DMS53 (cell line): ENCODE data around the gene LRIT1.

Source experiments
- DNase-seq: peaks from one replicate; lab custom pipeline; 2025; lab: John Stamatoyannopoulos, UW

Gene LRIT1

GRCh38 chr10:84214046-84214572, 27.2 kb downstream of the LRIT1 start:
- DNase-seq: peak; percentile 5

DNA sequence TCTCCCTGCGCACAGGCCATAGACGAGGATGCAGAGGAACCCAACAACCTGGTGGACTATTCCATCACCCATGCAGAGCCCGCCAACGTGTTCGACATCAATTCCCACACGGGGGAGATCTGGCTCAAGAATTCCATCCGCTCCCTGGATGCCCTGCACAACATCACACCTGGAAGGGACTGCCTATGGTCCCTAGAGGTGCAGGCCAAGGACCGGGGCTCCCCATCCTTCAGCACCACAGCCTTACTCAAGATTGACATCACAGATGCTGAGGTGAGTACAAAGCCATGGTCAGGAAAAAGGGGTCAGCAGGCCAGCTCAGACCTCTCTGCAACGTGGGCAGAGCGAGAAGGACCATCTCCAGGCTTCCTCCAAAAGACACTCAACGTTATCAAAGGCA, 28.3 kb downstream of the LRIT1 start:
- DNase-seq: no peak

- no peak for DNase-seq
Measured at GRCh38 chr10:84212014-84212413, 29.3 kb downstream of the LRIT1 start.

- no peak for DNase-seq
Measured at GRCh38 chr10:84211566-84211965, 29.8 kb downstream of the LRIT1 start.

GRCh38 chr10:84208023-84208422, 33.3 kb downstream of the LRIT1 start:
- no peak for DNase-seq

GRCh38 chr10:84205853-84206525, 35.4 kb downstream of the LRIT1 start:
- no peak for DNase-seq

- DNase-seq: peak; percentile 85
Measured at GRCh38 chr10:84205049-84205852, 36.1 kb downstream of the LRIT1 start.

DNA sequence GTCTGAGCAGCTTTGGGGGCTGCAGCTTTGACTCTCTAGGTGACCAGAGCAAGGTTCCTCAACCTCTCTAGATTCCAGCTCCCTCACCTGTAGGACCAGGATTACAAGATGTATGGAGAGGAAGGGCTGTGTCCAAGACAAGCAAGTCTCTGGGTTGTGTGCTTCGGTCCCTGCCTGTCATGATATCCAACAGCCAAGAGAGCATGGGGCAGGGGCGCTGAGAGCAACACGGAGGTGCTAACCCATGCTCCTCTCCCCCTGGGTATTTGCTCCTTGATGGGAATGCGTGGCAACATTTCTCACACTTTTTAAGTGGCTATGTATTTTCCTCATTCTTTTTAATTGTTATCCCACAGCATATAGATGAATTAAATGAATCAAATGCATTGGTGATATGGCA, 36.7 kb downstream of the LRIT1 start:
- DNase-seq: no peak

DNA sequence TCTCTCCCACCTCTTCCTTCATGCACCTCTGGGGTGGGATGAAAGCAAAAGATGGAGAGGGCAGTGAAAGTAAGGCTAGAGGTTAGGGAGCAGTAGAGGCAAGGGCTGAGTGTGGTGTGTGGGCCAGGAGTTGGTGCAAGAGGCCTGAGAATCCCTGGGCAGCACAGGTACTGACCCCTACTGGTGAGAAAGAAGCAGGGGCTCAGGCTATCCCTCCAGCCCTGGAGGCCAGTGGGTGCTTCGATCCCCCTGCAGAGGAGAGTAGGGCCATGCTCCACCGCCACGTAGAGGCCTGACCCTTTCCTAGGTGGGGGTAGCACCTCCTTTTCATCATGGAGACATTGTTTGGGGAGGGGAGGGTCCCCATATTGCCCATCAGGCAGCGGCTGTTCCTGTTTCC, 37.2 kb downstream of the LRIT1 start:
- peak; percentile 45 for DNase-seq

GRCh38 chr10:84202349-84202748, 39.0 kb downstream of the LRIT1 start:
- no peak for DNase-seq

- DNase-seq: no peak
Measured at GRCh38 chr10:84201682-84202081, 39.7 kb downstream of the LRIT1 start.

DNA sequence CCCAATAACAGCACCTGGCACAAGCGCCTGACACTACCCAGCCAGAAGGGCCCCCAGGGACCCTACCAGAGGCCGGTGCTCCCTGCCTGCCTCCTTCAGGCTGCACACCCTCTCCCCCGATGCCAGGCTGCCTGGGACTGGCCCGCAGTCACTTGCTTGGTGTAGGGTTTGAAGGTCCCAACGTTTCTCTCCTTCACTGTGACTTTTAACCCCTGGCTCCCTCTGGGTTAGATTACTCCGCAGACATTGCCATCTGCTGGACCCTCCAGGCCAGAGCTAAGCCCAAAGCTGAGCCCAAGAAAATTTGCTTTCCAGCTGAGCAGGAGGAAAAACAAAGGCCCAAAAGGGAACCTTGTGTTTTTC, 40.1 kb downstream of the LRIT1 start:
- DNase-seq: no peak

GRCh38 chr10:84200537-84201243, 40.7 kb downstream of the LRIT1 start:
- DNase-seq: no peak

DNA sequence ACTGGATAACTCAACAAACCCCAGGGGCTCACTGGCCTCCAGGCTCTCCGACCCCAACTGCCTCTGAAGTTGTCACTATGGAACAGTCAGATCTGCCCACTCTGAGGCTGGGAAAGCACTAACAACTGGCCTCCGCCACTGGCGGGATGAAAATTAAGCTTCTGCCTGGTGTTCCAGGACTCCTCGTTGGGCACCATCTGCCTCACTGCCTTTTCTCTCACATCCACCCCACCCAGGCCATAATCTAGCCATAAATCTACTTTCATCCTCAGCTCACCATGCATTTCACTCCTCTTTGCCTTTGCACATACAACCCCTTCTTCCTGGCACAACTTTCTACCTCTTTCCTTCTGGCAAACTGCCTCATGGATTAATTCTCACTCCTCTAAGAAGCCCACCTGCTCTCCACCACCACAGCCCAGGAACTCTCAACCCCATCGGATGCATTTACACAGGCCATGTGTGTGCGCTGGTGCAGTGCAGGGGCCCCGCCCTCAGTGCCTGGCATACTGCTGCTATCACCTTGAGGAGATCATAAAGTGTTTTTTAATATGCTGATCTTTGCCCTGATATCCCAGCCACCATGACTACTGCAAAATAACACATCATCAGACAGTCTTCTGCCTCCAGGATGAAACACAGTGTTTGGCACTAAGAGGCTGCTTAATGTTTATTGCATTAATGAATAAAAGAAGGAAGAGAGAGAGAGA, 43.0 kb downstream of the LRIT1 start:
- DNase-seq: no peak

GRCh38 chr10:84197643-84198042, 43.7 kb downstream of the LRIT1 start:
- DNase-seq: no peak

GRCh38 chr10:84196941-84197340, 44.4 kb downstream of the LRIT1 start:
- peak; percentile 8 for DNase-seq

- peak; percentile 89 for DNase-seq
Measured at GRCh38 chr10:84196083-84196482, 45.3 kb downstream of the LRIT1 start.

GRCh38 chr10:84195044-84195830, 46.1 kb downstream of the LRIT1 start:
- DNase-seq: peak; percentile 57

DNA sequence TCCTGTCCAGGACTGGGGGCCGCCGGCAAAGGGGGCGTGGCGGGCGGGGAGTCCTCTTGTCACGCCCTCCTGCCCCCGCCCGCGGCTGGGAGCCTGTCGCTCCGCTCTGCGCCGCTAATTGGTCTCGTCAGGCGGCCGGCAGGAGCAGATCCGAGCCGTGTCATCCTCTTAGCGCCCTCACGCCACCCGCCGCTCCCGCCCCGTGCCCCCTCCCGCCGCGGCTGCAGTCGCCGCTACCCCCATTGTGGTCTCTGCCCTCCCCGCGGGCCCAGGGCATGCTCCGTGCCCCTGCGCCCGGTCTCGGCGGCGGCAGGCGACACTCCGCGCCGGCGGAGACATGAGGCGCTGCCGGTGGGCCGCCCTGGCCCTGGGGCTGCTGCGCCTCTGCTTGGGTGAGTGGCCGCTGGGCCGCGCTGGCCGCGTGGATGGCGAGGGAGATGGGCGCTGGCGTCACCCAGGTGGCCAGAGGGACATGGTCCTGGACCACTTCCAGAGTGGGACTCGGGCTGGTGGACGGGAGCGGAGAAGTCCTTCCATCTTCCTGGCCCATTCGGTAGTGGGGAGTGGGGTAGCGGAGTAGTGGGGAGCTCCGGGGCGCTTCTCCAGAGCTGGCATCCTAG, 46.8 kb downstream of the LRIT1 start, which contains the start of gene CDHR1:
TSS of gene CDHR1 (plus strand) at position 114 of the 620 bp plus-strand sequence. CDS start at position 338, 224 bp downstream.
- DNase-seq: peak; percentile 81

DNA sequence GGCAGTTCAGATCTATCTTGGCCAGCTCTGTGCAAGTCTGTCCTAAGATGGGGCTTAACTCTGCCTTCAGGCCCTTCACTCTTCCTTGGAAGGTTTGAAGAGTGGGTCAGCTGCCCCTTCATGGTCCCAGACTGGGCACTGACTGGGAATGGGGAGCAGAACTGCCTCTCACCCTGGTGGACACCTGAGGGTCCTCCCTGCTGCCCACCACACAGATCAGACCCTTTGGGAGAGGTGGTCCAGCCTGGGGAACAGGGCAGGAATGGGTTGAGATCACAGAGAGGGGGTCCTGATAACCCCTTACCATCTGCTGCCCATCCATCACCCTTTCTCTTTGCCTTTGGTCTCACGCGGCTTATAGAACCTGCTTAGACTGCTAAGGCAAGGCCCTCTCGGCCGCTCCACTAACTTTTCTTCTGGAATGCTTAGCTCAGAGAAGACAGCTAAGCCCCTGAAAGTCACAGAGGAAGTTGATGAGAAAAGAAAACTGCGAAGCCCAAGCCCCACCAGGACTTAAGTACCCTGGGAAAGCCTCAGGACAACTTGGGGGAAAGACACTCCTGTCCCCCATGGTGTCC, 47.4 kb downstream of the LRIT1 start:
- no peak for DNase-seq
